Measurements from ENCODE around the gene MMP28.

DNA sequence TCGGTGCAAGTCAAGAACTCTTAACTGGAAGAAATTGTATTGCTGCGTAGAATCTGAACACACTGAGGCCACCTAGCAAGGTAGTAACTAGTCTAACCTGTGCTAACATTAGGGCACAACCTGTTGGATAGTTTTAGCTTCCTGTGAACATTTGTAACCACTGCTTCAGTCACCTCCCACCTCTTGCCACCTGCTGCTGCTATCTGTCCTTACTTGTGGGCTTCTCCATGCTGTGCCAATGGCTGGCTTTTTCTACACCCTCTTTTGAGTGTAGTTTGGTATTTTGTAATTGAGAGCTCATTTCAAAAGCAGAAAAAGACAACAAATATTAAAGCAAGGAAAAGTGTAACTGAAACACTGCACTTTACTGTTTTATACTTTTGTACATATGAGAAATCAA lies 71.7 kb downstream of the MMP28 start:
- TF ChIP-seq, protein P1, sequence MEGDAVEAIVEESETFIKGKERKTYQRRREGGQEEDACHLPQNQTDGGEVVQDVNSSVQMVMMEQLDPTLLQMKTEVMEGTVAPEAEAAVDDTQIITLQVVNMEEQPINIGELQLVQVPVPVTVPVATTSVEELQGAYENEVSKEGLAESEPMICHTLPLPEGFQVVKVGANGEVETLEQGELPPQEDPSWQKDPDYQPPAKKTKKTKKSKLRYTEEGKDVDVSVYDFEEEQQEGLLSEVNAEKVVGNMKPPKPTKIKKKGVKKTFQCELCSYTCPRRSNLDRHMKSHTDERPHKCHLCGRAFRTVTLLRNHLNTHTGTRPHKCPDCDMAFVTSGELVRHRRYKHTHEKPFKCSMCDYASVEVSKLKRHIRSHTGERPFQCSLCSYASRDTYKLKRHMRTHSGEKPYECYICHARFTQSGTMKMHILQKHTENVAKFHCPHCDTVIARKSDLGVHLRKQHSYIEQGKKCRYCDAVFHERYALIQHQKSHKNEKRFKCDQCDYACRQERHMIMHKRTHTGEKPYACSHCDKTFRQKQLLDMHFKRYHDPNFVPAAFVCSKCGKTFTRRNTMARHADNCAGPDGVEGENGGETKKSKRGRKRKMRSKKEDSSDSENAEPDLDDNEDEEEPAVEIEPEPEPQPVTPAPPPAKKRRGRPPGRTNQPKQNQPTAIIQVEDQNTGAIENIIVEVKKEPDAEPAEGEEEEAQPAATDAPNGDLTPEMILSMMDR (IDR thresholded peaks at IDR 0.05) = no peak
- TF ChIP-seq EZH2 (IDR thresholded peaks at IDR 0.05; ENCODE audit: borderline replicate concordance, insufficient read depth, low read depth, low read length, poor library complexity, severe bottlenecking) = no peak
